K562 (cell line): ENCODE results near the gene ARHGEF38.

Experiments
- ADNP ChIP-seq: fragments of 200-800 bp; sonication (Bioruptor generic); IDR thresholded peaks from 2 replicates; pipeline ENCODE4 v1.6.1; 2016; ENCODE audit warnings: missing genetic modification characterization, missing compliant biosample characterization
- CTCF ChIP-seq, 3 experiments: IDR thresholded peaks in 2 of 3; conservative IDR thresholded peaks in 1 of 3; 2 replicates each; pipeline ENCODE4 v1.5.1; 2011 to 2012; ENCODE audit warnings: low read length in 3 of 3, mild to moderate bottlenecking in 3 of 3, control low read depth in 2 of 3, improper control_type of control experiment in 1 of 3, inconsistent platforms in 1 of 3, low read depth in 1 of 3, mixed read lengths in 1 of 3, moderate library complexity in 1 of 3; ENCODE audit not compliant: insufficient read depth in 2 of 3
- FOXM1 ChIP-seq, 2 experiments: fragments of 450-650 bp in 1 of 2; sonication (generic) in 1 of 2; formaldehyde crosslinking in 1 of 2; IDR thresholded peaks; 2 replicates each; pipeline versions ENCODE4 v1.6.1 to v1.9.0; 2017 to 2022; ENCODE audit warnings: low read depth in 2 of 2, mild to moderate bottlenecking in 2 of 2, missing genetic modification reagents in 1 of 2, moderate library complexity in 1 of 2
- GABPA ChIP-seq: fragments of 200-800 bp; sonication (Bioruptor generic); conservative IDR thresholded peaks from 2 replicates; pipeline ENCODE4 v1.6.1; 2016; ENCODE audit warnings: low read depth, missing genetic modification characterization, missing compliant biosample characterization
- HCFC1 ChIP-seq: IDR thresholded peaks from 2 replicates; pipeline ENCODE4 v1.6.1; 2012; ENCODE audit warnings: low read depth, low read length, improper control_type of control experiment
- JUNB ChIP-seq: fragments of 450-650 bp; formaldehyde crosslinking; conservative IDR thresholded peaks from 2 replicates; pipeline ENCODE4 v1.4.0; 2020; ENCODE audit warnings: mild to moderate bottlenecking
- MTA3 ChIP-seq: fragments of 450-650 bp; formaldehyde crosslinking; IDR thresholded peaks from 2 replicates; pipeline ENCODE4 v1.6.1; 2017; ENCODE audit warnings: mild to moderate bottlenecking, borderline replicate concordance
- POLR2A ChIP-seq: fragments of 450-650 bp; conservative IDR thresholded peaks from 2 replicates; pipeline ENCODE4 v1.6.1; 2016
- RAD21 ChIP-seq, 2 experiments: fragments of 250-450 bp in 1 of 2; fragments of 450-650 bp in 1 of 2; sonication (Bioruptor Pico) in 1 of 2; formaldehyde crosslinking in 1 of 2; IDR thresholded peaks in 1 of 2; conservative IDR thresholded peaks in 1 of 2; 2 replicates each; pipeline versions ENCODE4 v1.4.0 to v1.8.0; 2020 to 2022; ENCODE audit warnings: mild to moderate bottlenecking in 2 of 2, moderate library complexity in 1 of 2
- TAF1 ChIP-seq: IDR thresholded peaks from 2 replicates; pipeline ENCODE4 v1.6.1; 2011; ENCODE audit warnings: mild to moderate bottlenecking, low read length, moderate library complexity; ENCODE audit not compliant: insufficient read depth, control insufficient read depth, severe bottlenecking; ENCODE audit errors: extremely low read depth
- TBP ChIP-seq: optimal IDR thresholded peaks from 2 replicates; pipeline ENCODE3; 2011; ENCODE audit warnings: low read depth, low read length, improper control_type of control experiment
- TCF7L2 ChIP-seq: fragments of 150-350 bp; IDR thresholded peaks from 2 replicates; pipeline ENCODE4 v1.6.1; 2016; ENCODE audit warnings: low read depth, mild to moderate bottlenecking, low read length, moderate library complexity
- ZNF24 ChIP-seq: fragments of 450-650 bp; IDR thresholded peaks from 2 replicates; pipeline ENCODE4 v1.6.1; 2016

DNA sequence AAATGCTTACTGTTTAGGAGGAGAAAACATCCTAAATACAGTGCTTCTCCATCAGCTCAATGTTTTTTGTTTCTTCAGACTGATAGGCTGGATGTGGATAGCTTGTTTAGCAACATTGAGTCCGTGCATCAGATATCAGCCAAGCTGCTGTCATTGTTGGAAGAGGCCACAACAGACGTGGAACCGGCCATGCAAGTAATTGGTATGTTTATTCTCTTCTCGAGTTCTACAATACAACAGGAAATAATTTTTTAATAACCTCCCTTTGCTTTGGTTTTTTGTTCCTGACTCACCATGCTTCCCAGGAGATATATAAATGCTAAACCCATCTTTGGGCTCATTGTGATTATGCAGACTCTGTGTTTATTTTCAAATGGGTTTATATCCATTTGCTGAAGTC lies 60.9 kb downstream of the ARHGEF38 start:
- TF ChIP-seq TCF7L2 (no peak), RAD21 (CRISPR knock-in tag; conservative IDR thresholded peaks at IDR 0.05 in 1 of 2, IDR thresholded peaks at IDR 0.05 in 1 of 2) (no peak), CTCF (IDR thresholded peaks at IDR 0.05 in 2 of 3, conservative IDR thresholded peaks at IDR 0.05 in 1 of 3; ENCODE audit: insufficient read depth in 2 of 3, low read depth in 1 of 3, low read length in 3 of 3) (no peak), TBP (no peak), FOXM1 (IDR thresholded peaks at IDR 0.05; ENCODE audit: low read depth) (no peak), FOXM1 (CRISPR knock-in tag; IDR thresholded peaks at IDR 0.05; ENCODE audit: low read depth) (no peak), HCFC1 (no peak), JUNB (CRISPR knock-in tag) (no peak), GABPA (tag) (no peak), ZNF24 (no peak), ADNP (no peak), TAF1 (no peak), POLR2A (no peak), MTA3 (no peak)
